GM12873 (cell line): ENCODE measurements around the gene CTSW.

Experiments
- TF ChIP-seq, protein P1 (sequence below): IDR thresholded peaks from 2 replicates; pipeline ENCODE4 v1.5.1; 2012; ENCODE audit warnings: low read depth, mild to moderate bottlenecking, moderate library complexity, low read length, control low read depth; ENCODE audit not compliant: insufficient read depth; ENCODE audit errors: missing control alignments

The CTSW gene, protein sequence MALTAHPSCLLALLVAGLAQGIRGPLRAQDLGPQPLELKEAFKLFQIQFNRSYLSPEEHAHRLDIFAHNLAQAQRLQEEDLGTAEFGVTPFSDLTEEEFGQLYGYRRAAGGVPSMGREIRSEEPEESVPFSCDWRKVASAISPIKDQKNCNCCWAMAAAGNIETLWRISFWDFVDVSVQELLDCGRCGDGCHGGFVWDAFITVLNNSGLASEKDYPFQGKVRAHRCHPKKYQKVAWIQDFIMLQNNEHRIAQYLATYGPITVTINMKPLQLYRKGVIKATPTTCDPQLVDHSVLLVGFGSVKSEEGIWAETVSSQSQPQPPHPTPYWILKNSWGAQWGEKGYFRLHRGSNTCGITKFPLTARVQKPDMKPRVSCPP

DNA sequence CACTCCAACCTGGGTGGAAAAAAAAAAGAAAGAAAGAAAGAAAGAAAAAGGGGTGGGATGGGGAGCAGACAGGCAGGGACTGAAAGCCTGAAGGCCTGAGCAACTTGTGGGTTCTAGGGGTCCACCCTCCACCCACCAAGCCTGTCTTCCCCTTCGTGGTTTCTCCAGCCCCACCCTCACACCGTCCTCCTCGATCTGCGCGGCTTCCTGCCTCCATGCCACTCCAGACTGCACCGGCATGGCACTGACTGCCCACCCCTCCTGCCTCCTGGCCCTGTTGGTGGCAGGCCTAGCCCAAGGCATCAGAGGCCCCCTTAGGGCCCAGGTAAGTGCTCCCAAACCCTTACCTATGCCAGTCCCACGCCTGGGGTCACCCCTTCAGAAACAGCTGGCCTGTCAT is at the start of gene CTSW:
Gene CTSW (plus strand): TSS at position 221 of the 400 bp plus-strand sequence. CDS start 18 bp downstream, at position 239.
- TF ChIP-seq, protein P1, sequence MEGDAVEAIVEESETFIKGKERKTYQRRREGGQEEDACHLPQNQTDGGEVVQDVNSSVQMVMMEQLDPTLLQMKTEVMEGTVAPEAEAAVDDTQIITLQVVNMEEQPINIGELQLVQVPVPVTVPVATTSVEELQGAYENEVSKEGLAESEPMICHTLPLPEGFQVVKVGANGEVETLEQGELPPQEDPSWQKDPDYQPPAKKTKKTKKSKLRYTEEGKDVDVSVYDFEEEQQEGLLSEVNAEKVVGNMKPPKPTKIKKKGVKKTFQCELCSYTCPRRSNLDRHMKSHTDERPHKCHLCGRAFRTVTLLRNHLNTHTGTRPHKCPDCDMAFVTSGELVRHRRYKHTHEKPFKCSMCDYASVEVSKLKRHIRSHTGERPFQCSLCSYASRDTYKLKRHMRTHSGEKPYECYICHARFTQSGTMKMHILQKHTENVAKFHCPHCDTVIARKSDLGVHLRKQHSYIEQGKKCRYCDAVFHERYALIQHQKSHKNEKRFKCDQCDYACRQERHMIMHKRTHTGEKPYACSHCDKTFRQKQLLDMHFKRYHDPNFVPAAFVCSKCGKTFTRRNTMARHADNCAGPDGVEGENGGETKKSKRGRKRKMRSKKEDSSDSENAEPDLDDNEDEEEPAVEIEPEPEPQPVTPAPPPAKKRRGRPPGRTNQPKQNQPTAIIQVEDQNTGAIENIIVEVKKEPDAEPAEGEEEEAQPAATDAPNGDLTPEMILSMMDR: no peak

DNA sequence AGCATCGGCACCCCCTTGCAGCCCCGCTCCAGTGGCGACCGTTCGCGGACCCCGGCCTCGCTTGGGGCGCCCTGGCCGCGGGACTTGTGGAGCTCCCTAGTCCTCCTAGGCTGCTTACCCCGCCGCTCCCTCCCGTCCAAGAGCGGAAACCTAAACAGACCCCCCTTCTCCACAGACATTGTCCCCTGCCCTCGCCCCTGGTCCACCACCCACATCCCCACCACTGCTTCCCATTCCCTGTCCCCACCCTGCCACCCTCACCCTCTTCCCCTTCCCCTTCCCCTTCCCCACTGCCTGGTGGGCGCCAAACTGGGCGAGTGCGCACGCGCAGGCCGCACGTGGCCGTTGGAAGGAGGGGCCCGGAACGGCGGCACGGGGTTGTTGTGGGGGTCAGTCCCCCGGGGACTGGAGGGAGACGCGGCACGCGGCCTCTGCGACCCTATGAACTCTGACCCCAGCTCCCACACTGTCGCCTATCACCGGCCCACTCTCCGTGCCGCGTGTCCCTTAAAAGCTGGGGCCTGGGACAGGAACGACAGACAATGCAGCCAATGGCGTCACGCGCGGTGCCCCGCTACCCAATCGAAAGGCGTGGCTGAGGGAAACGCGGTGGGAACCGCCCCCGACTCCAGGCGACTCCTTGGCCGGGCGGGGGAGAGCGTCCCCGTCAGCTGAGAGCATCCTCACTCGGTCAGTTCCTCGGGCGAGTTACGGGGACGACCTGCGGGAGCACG is 46.2 kb upstream of the CTSW start, which contains the start of gene SNX32:
Gene SNX32 (plus strand): TSS at position 667 of the 734 bp plus-strand sequence. CDS start 103 bp downstream, outside the sequence.
- TF ChIP-seq, protein P1: no peak

DNA sequence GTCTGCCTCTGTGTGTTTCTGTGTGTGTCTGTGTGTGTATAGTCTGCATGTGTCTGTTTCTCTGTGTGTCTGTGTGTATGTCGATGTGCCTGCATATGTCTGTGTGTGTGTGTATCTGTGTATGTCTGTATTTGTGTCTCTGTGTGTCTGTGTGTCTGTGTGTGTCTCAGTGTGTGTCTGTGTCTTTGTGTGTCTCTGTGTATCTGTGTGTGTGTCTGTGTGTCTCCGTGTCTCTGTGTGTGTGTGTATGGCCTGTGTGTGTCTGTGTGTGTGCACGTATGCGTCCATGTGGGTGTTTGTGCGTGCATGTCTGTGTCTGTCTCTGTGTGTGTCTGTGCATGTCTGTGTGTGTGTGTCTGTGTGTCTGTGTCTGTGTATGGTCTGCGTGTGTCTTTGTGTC is 45.4 kb upstream of the CTSW start:
- TF ChIP-seq, protein P1: no peak

DNA sequence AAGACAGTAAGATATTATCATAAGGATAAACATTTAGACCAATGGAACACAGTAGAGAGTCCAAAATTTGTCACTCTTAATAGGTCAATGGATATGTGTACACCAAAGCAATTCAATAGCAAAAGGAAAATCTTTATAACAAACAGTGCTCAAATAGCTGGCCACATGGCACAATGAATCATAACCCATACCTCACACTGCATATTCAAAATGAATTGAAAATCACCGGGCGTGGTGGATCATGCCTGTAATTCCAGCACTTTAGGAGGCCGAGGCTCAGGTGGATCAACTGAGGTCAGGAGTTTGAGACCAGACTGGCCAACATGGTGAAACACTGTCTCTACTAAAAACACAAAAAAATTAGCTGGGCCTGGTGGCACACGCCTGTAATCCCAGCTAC is 37.5 kb upstream of the CTSW start:
- TF ChIP-seq, protein P1: no peak

DNA sequence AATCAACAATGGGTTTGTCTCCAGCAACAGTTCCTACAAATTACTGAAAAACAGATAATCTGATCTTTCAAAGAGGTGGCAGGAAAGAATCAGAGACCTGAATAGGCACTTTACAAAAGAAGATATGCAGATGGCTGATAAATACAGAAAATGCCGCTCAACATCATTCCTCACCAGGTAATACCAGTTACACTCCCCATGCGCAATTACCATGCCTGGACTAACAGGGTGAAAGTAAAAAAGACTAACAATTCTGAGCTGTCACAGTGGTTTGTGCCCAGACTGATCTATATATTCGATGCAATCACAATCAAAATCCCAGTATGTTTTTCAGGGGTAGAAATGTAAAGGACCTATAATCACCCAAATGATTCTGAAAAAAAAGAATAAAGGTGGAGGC is 35.8 kb upstream of the CTSW start:
- TF ChIP-seq, protein P1: no peak

DNA sequence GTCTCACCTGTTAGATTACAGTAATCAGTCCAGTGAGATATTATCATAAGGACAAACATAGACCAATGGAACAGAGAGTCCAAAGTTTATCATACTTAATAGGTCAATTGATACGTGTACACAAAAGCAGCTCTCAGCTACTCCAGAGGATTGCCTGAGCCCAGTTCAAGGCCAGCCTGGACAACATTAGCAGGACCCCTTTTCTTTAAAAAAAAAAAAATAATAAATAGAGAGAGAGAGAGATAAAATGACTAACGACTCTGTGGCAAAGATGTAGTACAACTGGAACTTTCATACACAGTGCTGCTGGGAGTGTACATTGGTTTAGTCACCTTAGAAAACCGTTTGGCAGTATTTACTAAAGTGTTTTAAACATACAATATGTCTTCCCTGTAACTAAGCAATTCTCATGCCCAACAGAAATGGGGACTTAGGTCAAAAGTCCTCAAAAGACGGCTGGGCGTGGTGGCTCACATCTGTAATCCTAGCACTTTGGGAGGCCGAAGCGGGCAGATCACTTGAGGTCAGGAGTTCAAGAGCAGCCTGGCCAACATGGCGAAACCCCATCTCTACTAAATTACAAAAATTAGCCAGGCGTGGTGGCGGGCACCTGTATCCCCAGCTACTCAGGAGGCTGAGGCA is 35.3 kb upstream of the CTSW start:
- TF ChIP-seq, protein P1: no peak

DNA sequence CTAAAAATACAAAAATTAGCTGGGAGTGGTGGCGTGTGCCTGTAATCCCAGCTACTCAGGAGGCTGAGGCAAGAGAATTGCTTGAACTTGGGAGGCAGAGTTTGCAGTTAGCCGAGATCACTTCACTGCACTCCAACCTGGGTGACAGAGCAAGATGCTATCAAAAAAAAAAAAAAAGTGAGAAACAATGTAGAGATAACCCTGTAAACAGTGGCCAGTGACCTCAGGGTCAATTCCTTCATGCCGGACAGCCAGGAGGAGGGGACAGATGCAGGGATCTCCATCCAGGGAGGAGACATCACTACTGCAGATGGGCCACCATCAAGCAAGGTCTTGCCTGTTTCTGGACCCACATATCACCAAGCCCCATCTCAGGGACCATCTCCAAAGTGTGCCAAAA is 31.9 kb upstream of the CTSW start:
- TF ChIP-seq, protein P1: no peak
